Keratinocyte (primary cell): ENCODE results near the gene PPAT. TPM values are rescaled to one million over a fixed set of nuclear protein-coding genes. Genes with fewer than 3 reads are reported as not detected.

Experiments used
- DNase-seq: peaks from one replicate; pipeline ENCODE4 v3.0.0-alpha.2; 2011; ENCODE audit warnings: low read depth, missing footprints, low spot score
- FAIRE-seq: peaks from 2 replicates; lab custom pipeline; 2011; peaks lifted over from hg19 to GRCh38; lab: Jason Lieb, UNC
- H2AFZ ChIP-seq: 2 replicates; pipeline ENCODE4 v1.6.0; 2012; ENCODE audit warnings: low read length, control low read depth, inconsistent platforms; ENCODE audit not compliant: control insufficient read depth
- H3K27ac ChIP-seq: 2 replicates; pipeline ENCODE4 v1.5.1; 2011; ENCODE audit warnings: low read length; ENCODE audit not compliant: control insufficient read depth, insufficient read depth
- H3K27me3 ChIP-seq: 3 replicates; pipeline ENCODE4 v1.6.0; 2011; ENCODE audit warnings: low read length; ENCODE audit not compliant: control insufficient read depth, insufficient read depth; ENCODE audit errors: extremely low read depth
- H3K36me3 ChIP-seq, 2 experiments: 2 replicates in 1 of 2; 3 replicates in 1 of 2; pipeline ENCODE4 v1.5.1; 2011; ENCODE audit warnings: low read length in 2 of 2, mild to moderate bottlenecking in 1 of 2; ENCODE audit not compliant: control insufficient read depth in 2 of 2, insufficient read depth in 2 of 2; ENCODE audit errors: extremely low read depth in 1 of 2
- H3K4me1 ChIP-seq: 3 replicates; pipeline ENCODE4 v1.5.1; 2011; ENCODE audit warnings: low read length; ENCODE audit not compliant: control insufficient read depth, insufficient read depth; ENCODE audit errors: extremely low read depth
- H3K4me2 ChIP-seq: 3 replicates; pipeline ENCODE4 v1.6.0; 2011; ENCODE audit warnings: low read depth, low read length; ENCODE audit not compliant: control insufficient read depth, insufficient read depth; ENCODE audit errors: extremely low read depth
- H3K4me3 ChIP-seq, 3 experiments: fragments of 200-600 bp in 1 of 3; sonication (generic) in 1 of 3; 2 replicates in 2 of 3; 3 replicates in 1 of 3; pipeline ENCODE4 v1.5.1; 2011 to 2016; ENCODE audit warnings: low read length in 3 of 3, mild to moderate bottlenecking in 3 of 3, control low read depth in 2 of 3, inconsistent platforms in 1 of 3, low read depth in 1 of 3, mixed read lengths in 1 of 3, mixed run types in 1 of 3, moderate library complexity in 1 of 3; ENCODE audit not compliant: control insufficient read depth in 2 of 3, insufficient read depth in 2 of 3; ENCODE audit errors: extremely low read depth in 1 of 3
- H3K79me2 ChIP-seq: 2 replicates; pipeline ENCODE4 v1.6.0; 2012; ENCODE audit warnings: low read length; ENCODE audit not compliant: control insufficient read depth, insufficient read depth
- H3K9ac ChIP-seq: 3 replicates; pipeline ENCODE4 v1.6.0; 2011; ENCODE audit warnings: low read length; ENCODE audit not compliant: control insufficient read depth, insufficient read depth; ENCODE audit errors: extremely low read depth
- H3K9me1 ChIP-seq: 3 replicates; pipeline ENCODE4 v1.6.0; 2011; ENCODE audit warnings: low read length; ENCODE audit not compliant: control insufficient read depth, insufficient read depth; ENCODE audit errors: extremely low read depth
- H3K9me3 ChIP-seq: 2 replicates; pipeline ENCODE4 v1.5.1; 2012; ENCODE audit warnings: low read depth, low read length; ENCODE audit not compliant: control insufficient read depth
- H4K20me1 ChIP-seq: 3 replicates; pipeline ENCODE4 v1.6.0; 2011; ENCODE audit warnings: low read length; ENCODE audit not compliant: control insufficient read depth, insufficient read depth; ENCODE audit errors: extremely low read depth
- EZH2 ChIP-seq: IDR thresholded peaks from one replicate; pipeline ENCODE4 v1.6.1; 2012; ENCODE audit warnings: inconsistent platforms, mild to moderate bottlenecking, low read length, moderate library complexity
- dilution Hi-C: fragments of 300-500 bp; cut with MboI; formaldehyde crosslinking; loops from one replicate; pipeline ENCODE4 v1.7.0; 2020; ENCODE audit warnings: low sequenced_read_pairs; ENCODE audit not compliant: extremely low pct_ligation_motif_present
- polyA plus RNA-seq, 5 experiments: library from polyadenylated mRNA; depleted of rRNA in 3 of 5; stranded (reverse) in 3 of 5; stranded (forward) in 1 of 5; unstranded in 1 of 5; fragments of >200 nt; gene quantifications; 1 replicate in 1 of 5; 2 replicates in 3 of 5; 3 replicates in 1 of 5; pipeline versions ENCODE4 v1.2.1 to v1.2.3, GENCODE V29; 2011 to 2012; ENCODE audit warnings: missing spikeins in 2 of 5, low read depth in 1 of 5, low replicate concordance in 1 of 5
- TF ChIP-seq, protein P1 (sequence below), 3 experiments: IDR thresholded peaks in 1 of 3; conservative IDR thresholded peaks in 1 of 3; optimal IDR thresholded peaks in 1 of 3; 2 replicates in 2 of 3; 3 replicates in 1 of 3; pipeline versions ENCODE3 to v1.5.1; 2011; ENCODE audit warnings: low read length in 3 of 3, mild to moderate bottlenecking in 3 of 3, moderate library complexity in 2 of 3, control low read depth in 1 of 3, inconsistent platforms in 1 of 3; ENCODE audit not compliant: insufficient read depth in 2 of 3; ENCODE audit errors: extremely low read depth in 1 of 3

The PPAT gene
- polyA plus RNA-seq, 1 donor (not counting 4 experiments of a cell fraction or from before 2014, with no cell fraction given) = 24.9 TPM

DNA sequence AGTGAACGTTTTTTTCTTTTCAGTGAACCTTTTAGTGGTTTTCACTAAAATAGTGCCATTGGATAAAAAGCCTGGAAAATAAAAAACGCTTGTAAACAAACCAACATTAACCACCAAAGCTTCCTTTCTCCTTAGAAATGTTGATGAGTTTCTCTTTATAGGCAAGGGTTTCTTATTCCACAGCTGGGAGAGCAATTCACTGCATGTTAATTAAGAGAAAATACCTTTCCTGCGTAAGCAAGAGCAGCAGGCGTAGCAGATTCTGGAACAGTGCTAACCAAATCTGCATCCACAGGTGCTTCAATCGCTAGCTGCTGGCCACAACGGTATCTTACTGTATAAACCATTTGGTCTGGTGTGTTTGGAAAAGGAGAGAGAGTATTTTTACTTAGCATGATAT, 34.9 kb downstream of the PPAT start:
- H3K4me3 ChIP-seq = no peak overlapping the region
- no peaks in the 10 kb centered on the region for H4K20me1 ChIP-seq
- TF ChIP-seq, protein P1, sequence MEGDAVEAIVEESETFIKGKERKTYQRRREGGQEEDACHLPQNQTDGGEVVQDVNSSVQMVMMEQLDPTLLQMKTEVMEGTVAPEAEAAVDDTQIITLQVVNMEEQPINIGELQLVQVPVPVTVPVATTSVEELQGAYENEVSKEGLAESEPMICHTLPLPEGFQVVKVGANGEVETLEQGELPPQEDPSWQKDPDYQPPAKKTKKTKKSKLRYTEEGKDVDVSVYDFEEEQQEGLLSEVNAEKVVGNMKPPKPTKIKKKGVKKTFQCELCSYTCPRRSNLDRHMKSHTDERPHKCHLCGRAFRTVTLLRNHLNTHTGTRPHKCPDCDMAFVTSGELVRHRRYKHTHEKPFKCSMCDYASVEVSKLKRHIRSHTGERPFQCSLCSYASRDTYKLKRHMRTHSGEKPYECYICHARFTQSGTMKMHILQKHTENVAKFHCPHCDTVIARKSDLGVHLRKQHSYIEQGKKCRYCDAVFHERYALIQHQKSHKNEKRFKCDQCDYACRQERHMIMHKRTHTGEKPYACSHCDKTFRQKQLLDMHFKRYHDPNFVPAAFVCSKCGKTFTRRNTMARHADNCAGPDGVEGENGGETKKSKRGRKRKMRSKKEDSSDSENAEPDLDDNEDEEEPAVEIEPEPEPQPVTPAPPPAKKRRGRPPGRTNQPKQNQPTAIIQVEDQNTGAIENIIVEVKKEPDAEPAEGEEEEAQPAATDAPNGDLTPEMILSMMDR (optimal IDR thresholded peaks at IDR 0.05 in 1 of 3, IDR thresholded peaks at IDR 0.05 in 1 of 3, conservative IDR thresholded peaks at IDR 0.05 in 1 of 3; ENCODE audit: extremely low read depth in 1 of 3, insufficient read depth in 2 of 3, low read length in 3 of 3) = no peak
- TF ChIP-seq EZH2 = no peak
- no peak overlapping the region for H3K27ac ChIP-seq
- H3K9me1 ChIP-seq = no peaks in the 10 kb centered on the region
- FAIRE-seq (no peak), DNase-seq (no peak)
- no peak overlapping the region for H2AFZ ChIP-seq
- no peak overlapping the region for H3K9ac ChIP-seq
- H3K36me3 ChIP-seq = peaks cover 2 to 10% of the 10 kb centered on the region in 2 experiments
- no peak overlapping the region for H3K4me2 ChIP-seq
- no peaks in the 10 kb centered on the region for H3K9me3 ChIP-seq
- no peaks in the 10 kb centered on the region for H3K4me1 ChIP-seq
- no peaks in the 10 kb centered on the region for H3K79me2 ChIP-seq
- dilution Hi-C loops = no loop called here
- H3K27me3 ChIP-seq = no peaks in the 10 kb centered on the region

DNA sequence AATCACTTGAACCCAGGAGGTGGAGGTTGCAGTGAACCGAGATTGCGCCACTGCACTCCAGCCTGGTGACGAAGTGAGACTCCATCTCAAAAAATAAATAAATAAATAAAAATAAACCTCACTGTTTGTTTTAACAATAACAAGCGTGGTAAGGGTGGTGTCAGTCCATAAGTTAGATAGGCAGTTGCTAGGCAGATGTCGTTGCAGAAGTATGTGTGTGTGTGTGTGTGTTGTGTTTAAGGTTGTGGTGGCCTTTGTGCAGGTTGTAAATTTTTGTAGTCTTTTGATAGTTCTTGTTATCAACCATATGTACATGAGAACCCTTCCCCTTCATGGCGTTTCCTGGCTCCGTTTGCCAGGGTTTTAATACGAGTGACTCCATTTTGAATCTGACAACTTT, 44.1 kb downstream of the PPAT start:
- Histone ChIP-seq H2AFZ (no peak overlapping the region), H3K79me2 (peaks cover 18% of the 10 kb centered on the region), H3K4me2 (no peak overlapping the region), H3K9me3 (no peaks in the 10 kb centered on the region), H3K4me1 (peaks cover 8% of the 10 kb centered on the region), H4K20me1 (no peaks in the 10 kb centered on the region), H3K36me3 (peaks cover 2 to 4% of the 10 kb centered on the region in 2 experiments), H3K27me3 (no peaks in the 10 kb centered on the region), H3K9me1 (no peaks in the 10 kb centered on the region), H3K4me3 (no peak overlapping the region), H3K27ac (no peak overlapping the region), H3K9ac (no peak overlapping the region)
- FAIRE-seq (no peak), DNase-seq (no peak)
- dilution Hi-C loops = no loop called here
- TF ChIP-seq, protein P1 (optimal IDR thresholded peaks at IDR 0.05 in 1 of 3, IDR thresholded peaks at IDR 0.05 in 1 of 3, conservative IDR thresholded peaks at IDR 0.05 in 1 of 3; ENCODE audit: extremely low read depth in 1 of 3, insufficient read depth in 2 of 3, low read length in 3 of 3) = no peak
- TF ChIP-seq EZH2 = no peak
